Neural cell (in vitro differentiated cells): ENCODE measurements around the gene TNKS2. TPM values are rescaled to one million over a fixed set of nuclear protein-coding genes. Genes with fewer than 3 reads are reported as not detected.

ENCODE experiments used
- H2AFZ ChIP-seq: fragments of 200-600, 300-800 bp; sonication (generic), shearing (Covaris generic); 2 replicates; pipeline ENCODE4 v1.6.0; 2014; ENCODE audit warnings: low read depth, mild to moderate bottlenecking, antibody characterized with exemption, low read length, moderate library complexity
- H3F3A ChIP-seq: fragments of 200-600 bp; shearing (Covaris generic); 2 replicates; pipeline ENCODE4 v1.6.1; 2016; ENCODE audit warnings: mild to moderate bottlenecking, moderate library complexity, mixed read lengths, antibody characterized with exemption, low read length; ENCODE audit not compliant: insufficient read depth, poor library complexity, severe bottlenecking
- H3K27ac ChIP-seq: fragments of 200-600, 300-800 bp; sonication (generic), shearing (Covaris generic); 2 replicates; pipeline ENCODE4 v1.5.1; 2014; ENCODE audit warnings: mild to moderate bottlenecking, low read length, moderate library complexity
- H3K27me3 ChIP-seq: fragments of 300-800, 200-600 bp; sonication (generic), shearing (Covaris generic); 2 replicates; pipeline ENCODE4 v1.6.0; 2014; ENCODE audit warnings: mild to moderate bottlenecking, low read depth, low read length, moderate library complexity; ENCODE audit not compliant: insufficient read depth
- H3K36me3 ChIP-seq: fragments of 300-800, 200-600 bp; sonication (generic), shearing (Covaris generic); 2 replicates; pipeline ENCODE4 v1.5.1; 2014; ENCODE audit warnings: mild to moderate bottlenecking, antibody characterized with exemption, low read length, moderate library complexity; ENCODE audit not compliant: insufficient read depth
- H3K4me2 ChIP-seq: fragments of 300-800, 200-600 bp; sonication (generic), shearing (Covaris generic); 2 replicates; pipeline ENCODE4 v1.6.0; 2014; ENCODE audit warnings: mild to moderate bottlenecking, low read length
- H3K4me3 ChIP-seq: fragments of 300-800, 200-600 bp; sonication (generic), shearing (Covaris generic); 2 replicates; pipeline ENCODE4 v1.5.1; 2014; ENCODE audit warnings: mild to moderate bottlenecking, low read length, moderate library complexity
- H3K79me2 ChIP-seq: fragments of 200-600 bp; shearing (Covaris generic); replicated peaks from 2 replicates; pipeline ENCODE4 v1.6.0; 2014; ENCODE audit warnings: mild to moderate bottlenecking, low read length, moderate library complexity; ENCODE audit not compliant: insufficient read depth
- H3K9ac ChIP-seq: fragments of 300-800, 200-600 bp; sonication (generic), shearing (Covaris generic); 2 replicates; pipeline ENCODE4 v1.6.1; 2016; ENCODE audit warnings: mild to moderate bottlenecking, low read length, mixed read lengths
- H3K9me2 ChIP-seq: fragments of 200-600 bp; shearing (Covaris generic); 2 replicates; pipeline ENCODE4 v1.6.1; 2016; ENCODE audit warnings: mild to moderate bottlenecking, low read length, mixed read lengths; ENCODE audit not compliant: insufficient read depth
- H3K9me3 ChIP-seq: fragments of 200-600, 300-800 bp; sonication (generic), shearing (Covaris generic); 2 replicates; pipeline ENCODE4 v1.6.1; 2016; ENCODE audit warnings: mild to moderate bottlenecking, mixed run types, low read length, moderate library complexity, mixed read lengths
- H4K20me1 ChIP-seq: fragments of 200-600 bp; shearing (Covaris generic); 2 replicates; pipeline ENCODE4 v1.6.1; 2016; ENCODE audit warnings: mild to moderate bottlenecking, mixed run types; ENCODE audit not compliant: insufficient read depth
- CTCF ChIP-seq: fragments of 450-650 bp; IDR thresholded peaks from 2 replicates; pipeline ENCODE4 v1.5.1; 2014; ENCODE audit warnings: antibody characterized with exemption, mild to moderate bottlenecking, moderate library complexity; ENCODE audit not compliant: poor library complexity, severe bottlenecking
- EP300 ChIP-seq: fragments of 450-650 bp; conservative IDR thresholded peaks from 2 replicates; pipeline ENCODE4 v1.6.1; 2014; ENCODE audit warnings: antibody characterized with exemption, mild to moderate bottlenecking, moderate library complexity; ENCODE audit not compliant: poor library complexity, severe bottlenecking
- EZH2 ChIP-seq: fragments of 200-600, 300-800 bp; shearing (Covaris generic), sonication (generic); IDR thresholded peaks from 2 replicates; pipeline ENCODE4 v1.6.1; 2014; ENCODE audit warnings: antibody characterized with exemption, low read length, borderline replicate concordance, mild to moderate bottlenecking; ENCODE audit not compliant: insufficient read depth, poor library complexity, severe bottlenecking
- MXI1 ChIP-seq: fragments of 450-650 bp; conservative IDR thresholded peaks from 2 replicates; pipeline ENCODE4 v1.6.1; 2014; ENCODE audit warnings: antibody characterized with exemption, mild to moderate bottlenecking; ENCODE audit not compliant: poor library complexity, severe bottlenecking
- POLR2AphosphoS5 ChIP-seq: IDR thresholded peaks from 2 replicates; pipeline ENCODE4 v1.6.1; 2012
- RAD21 ChIP-seq: fragments of 450-650 bp; conservative IDR thresholded peaks from 2 replicates; pipeline ENCODE4 v1.6.1; 2014; ENCODE audit warnings: antibody characterized with exemption, mild to moderate bottlenecking, moderate library complexity
- REST ChIP-seq: IDR thresholded peaks from 2 replicates; pipeline ENCODE4 v1.6.1; 2012; ENCODE audit warnings: borderline replicate concordance
- SMC3 ChIP-seq: fragments of 450-650 bp; conservative IDR thresholded peaks from 2 replicates; pipeline ENCODE4 v1.6.1; 2014; ENCODE audit warnings: antibody characterized with exemption, mild to moderate bottlenecking, moderate library complexity; ENCODE audit not compliant: poor library complexity
- TAF1 ChIP-seq: IDR thresholded peaks from 2 replicates; pipeline ENCODE4 v1.6.1; 2012; ENCODE audit warnings: low read depth
- polyA plus RNA-seq: library from polyadenylated mRNA; depleted of rRNA; stranded (reverse); fragments of >200 nt; gene quantifications from 2 replicates; pipeline ENCODE4 v1.2.3, GENCODE V29; 2014

The TNKS2 gene
- polyA plus RNA-seq, 1 donor from 2014 or later: 28.0 TPM

GRCh38 chr10:91885362-91886079 is 87.3 kb downstream of the TNKS2 start:
- H3K9me2 ChIP-seq: no peaks in the 10 kb centered on the region
- no peaks in the 10 kb centered on the region for H3K79me2 ChIP-seq
- no peaks in the 10 kb centered on the region for H3K27me3 ChIP-seq
- no peak overlapping the region for H2AFZ ChIP-seq
- peaks cover 13% of the 10 kb centered on the region for H3F3A ChIP-seq
- TF ChIP-seq REST (no peak), SMC3 (no peak)
- no peaks in the 10 kb centered on the region for H3K36me3 ChIP-seq
- no peaks in the 10 kb centered on the region for H3K9me3 ChIP-seq
- no peaks in the 10 kb centered on the region for H4K20me1 ChIP-seq
- H3K9ac ChIP-seq: peak overlapping the region; percentile 63
- H3K27ac ChIP-seq: peak overlapping the region; percentile 85
- no peak overlapping the region for H3K4me2 ChIP-seq
- H3K4me3 ChIP-seq: no peak overlapping the region

- H3K4me2 ChIP-seq: peak overlapping the region; percentile 98
- H4K20me1 ChIP-seq: no peaks in the 10 kb centered on the region
- no peaks in the 10 kb centered on the region for H3K79me2 ChIP-seq
- no peaks in the 10 kb centered on the region for H3K9me3 ChIP-seq
- H3K27ac ChIP-seq: peak overlapping the region; percentile 59
- no peaks in the 10 kb centered on the region for H3K9me2 ChIP-seq
- no peaks in the 10 kb centered on the region for H3K36me3 ChIP-seq
- peaks cover 13% of the 10 kb centered on the region for H3F3A ChIP-seq
- no peaks in the 10 kb centered on the region for H3K27me3 ChIP-seq
- peak overlapping the region; percentile 80 for H3K4me3 ChIP-seq
- peak overlapping the region; percentile 68 for H3K9ac ChIP-seq
- peak overlapping the region; percentile 73 for H2AFZ ChIP-seq
- TF ChIP-seq EP300: no peak
- no peak for TF ChIP-seq EZH2
- no peak for TF ChIP-seq SMC3
- no peak for TF ChIP-seq POLR2AphosphoS5
- TF ChIP-seq TAF1: no peak
Measured at GRCh38 chr10:91886954-91887271, 88.7 kb downstream of the TNKS2 start.

GRCh38 chr10:91887272-91888076 is 89.2 kb downstream of the TNKS2 start:
- peaks cover 13% of the 10 kb centered on the region for H3F3A ChIP-seq
- no peaks in the 10 kb centered on the region for H3K9me2 ChIP-seq
- no peaks in the 10 kb centered on the region for H3K27me3 ChIP-seq
- TF ChIP-seq SMC3 (no peak), TAF1 (peak; percentile 65), MXI1 (peak; percentile 66), EZH2 (no peak), EP300 (peak; percentile 68), RAD21 (peak; percentile 27), POLR2AphosphoS5 (peak; percentile 60), REST (peak; percentile 36), CTCF (no peak)
- H3K4me3 ChIP-seq: peak overlapping the region; percentile 80
- H3K79me2 ChIP-seq: no peaks in the 10 kb centered on the region
- peak overlapping the region; percentile 68 for H3K9ac ChIP-seq
- peak overlapping the region; percentile 73 for H2AFZ ChIP-seq
- peak overlapping the region; percentile 98 for H3K4me2 ChIP-seq
- no peaks in the 10 kb centered on the region for H4K20me1 ChIP-seq
- H3K9me3 ChIP-seq: no peaks in the 10 kb centered on the region
- no peaks in the 10 kb centered on the region for H3K36me3 ChIP-seq
- H3K27ac ChIP-seq: peak overlapping the region; percentile 59
